Measurements from ENCODE around the gene SEPTIN3. TPM values are rescaled to one million over a fixed set of nuclear protein-coding genes. Genes with fewer than 3 reads are reported as not detected.

The SEPTIN3 gene
- total RNA-seq: 0.08 TPM in 1 of 2 replicates, not detected in the other

GRCh38 chr22:41969110-41969646, at the start of gene SEPTIN3:
SEPTIN3 (plus strand) TSS chr22:41969443; CDS start chr22:41971493, 2,050 bp downstream.

GRCh38 chr22:41946629-41947423, 22.4 kb upstream of the SEPTIN3 start, which contains the start of gene CENPM:
CENPM (minus strand) TSS chr22:41947152; CDS start chr22:41947076, 76 bp downstream.

GRCh38 chr22:41951898-41952474, 17.3 kb upstream of the SEPTIN3 start, which contains the start of gene SMIM45:
SMIM45 (plus strand) TSS chr22:41952150.

GRCh38 chr22:41998361-41999261, 29.4 kb downstream of the SEPTIN3 start, which contains the start of gene WBP2NL:
WBP2NL (plus strand) TSS chr22:41998788; CDS start chr22:41998819, 31 bp downstream.

Other genes with a start within 250 kb of the SEPTIN3 start
- 4.9 and 9.4 TPM in 2 replicates for gene CCDC134, start 168.8 kb upstream of the SEPTIN3 start, total RNA-seq
- gene SREBF2, start 136.3 kb upstream of the SEPTIN3 start, total RNA-seq: 64.7 and 91.4 TPM in 2 replicates
- not detected in 2 replicates for gene SHISA8, start 54.4 kb upstream of the SEPTIN3 start, total RNA-seq
- gene TNFRSF13C, start 42.6 kb upstream of the SEPTIN3 start, total RNA-seq: 0.23 TPM in 1 of 2 replicates, not detected in the other
- gene CENPM, start 22.3 kb upstream of the SEPTIN3 start, total RNA-seq: 9.0 and 35.0 TPM in 2 replicates
- gene WBP2NL, start 29.3 kb downstream of the SEPTIN3 start, total RNA-seq: not detected in 2 replicates
- gene NAGA, start 101.4 kb downstream of the SEPTIN3 start, total RNA-seq: 25.4 and 27.9 TPM in 2 replicates
- gene PHETA2, start 104.8 kb downstream of the SEPTIN3 start, total RNA-seq: 6.3 and 9.5 TPM in 2 replicates
- gene SMDT1, start 110.3 kb downstream of the SEPTIN3 start, total RNA-seq: 3.0 and 5.1 TPM in 2 replicates
- gene NDUFA6, start 121.3 kb downstream of the SEPTIN3 start, total RNA-seq: 47.7 and 54.7 TPM in 2 replicates
- 0.04 and 0.47 TPM in 2 replicates for gene CYP2D6, start 161.4 kb downstream of the SEPTIN3 start, total RNA-seq